Esophagus (tissue), 2 donors: ENCODE results near the gene CDC37L1. TPM values are rescaled to one million over a fixed set of nuclear protein-coding genes. Genes with fewer than 3 reads are reported as not detected.
"Not testable (repeated sequence)": the region's sequence is repeated elsewhere in the genome, so short reads cannot be mapped to it uniquely, and the experiment has no call there.

Source experiments
- H3K27ac ChIP-seq, 2 donors: one replicate each; pipeline ENCODE4 v1.5.1; 2013; ENCODE audit warnings: low read depth in 2 of 2, mild to moderate bottlenecking in 2 of 2, inconsistent platforms in 1 of 2, low read length in 1 of 2, moderate library complexity in 1 of 2
- H3K27me3 ChIP-seq, 2 donors: one replicate each; pipeline ENCODE4 v1.6.1; 2013; ENCODE audit warnings: low read length in 2 of 2, control low read depth in 1 of 2, mild to moderate bottlenecking in 1 of 2; ENCODE audit not compliant: insufficient read depth in 2 of 2, control insufficient read depth in 1 of 2
- H3K36me3 ChIP-seq, 2 donors: one replicate each; pipeline ENCODE4 v1.6.1; 2013; ENCODE audit warnings: low read length in 1 of 2; ENCODE audit not compliant: control insufficient read depth in 2 of 2, insufficient read depth in 2 of 2
- H3K4me1 ChIP-seq, 2 donors: one replicate each; pipeline ENCODE4 v1.6.1; 2013; ENCODE audit warnings: low read length in 1 of 2; ENCODE audit not compliant: control insufficient read depth in 2 of 2, insufficient read depth in 2 of 2
- H3K4me3 ChIP-seq, 2 donors: one replicate each; pipeline ENCODE4 v1.5.1; 2013; ENCODE audit warnings: low read length in 2 of 2, mild to moderate bottlenecking in 2 of 2, low read depth in 1 of 2, moderate library complexity in 1 of 2
- H3K9me3 ChIP-seq, 2 donors: one replicate each; pipeline ENCODE4 v1.6.1; 2013; ENCODE audit warnings: mild to moderate bottlenecking in 2 of 2, low read depth in 1 of 2, low read length in 1 of 2, moderate library complexity in 1 of 2; ENCODE audit not compliant: control insufficient read depth in 2 of 2, insufficient read depth in 1 of 2
- WGBS, 2 donors: extraction: QIAGEN DNeasy Blood & Tissue Kit; methylation state at CpG; one replicate each; pipeline ENCODE4 v1.1.7; 2013; 5-methylcytosine and 5-hydroxymethylcytosine counted together
- polyA plus RNA-seq, 2 donors: library from polyadenylated mRNA; stranded (reverse); fragments of 200-250 nt; gene quantifications; one replicate each; pipeline ENCODE4 v1.2.3, GENCODE V29; 2013
- donor health status: healthy with polysubstance abuse.
- donor health status: Bipolar disorder and iron deficiency.

The CDC37L1 gene
- polyA plus RNA-seq, 2 donors: 6.1 to 9.5 TPM

DNA sequence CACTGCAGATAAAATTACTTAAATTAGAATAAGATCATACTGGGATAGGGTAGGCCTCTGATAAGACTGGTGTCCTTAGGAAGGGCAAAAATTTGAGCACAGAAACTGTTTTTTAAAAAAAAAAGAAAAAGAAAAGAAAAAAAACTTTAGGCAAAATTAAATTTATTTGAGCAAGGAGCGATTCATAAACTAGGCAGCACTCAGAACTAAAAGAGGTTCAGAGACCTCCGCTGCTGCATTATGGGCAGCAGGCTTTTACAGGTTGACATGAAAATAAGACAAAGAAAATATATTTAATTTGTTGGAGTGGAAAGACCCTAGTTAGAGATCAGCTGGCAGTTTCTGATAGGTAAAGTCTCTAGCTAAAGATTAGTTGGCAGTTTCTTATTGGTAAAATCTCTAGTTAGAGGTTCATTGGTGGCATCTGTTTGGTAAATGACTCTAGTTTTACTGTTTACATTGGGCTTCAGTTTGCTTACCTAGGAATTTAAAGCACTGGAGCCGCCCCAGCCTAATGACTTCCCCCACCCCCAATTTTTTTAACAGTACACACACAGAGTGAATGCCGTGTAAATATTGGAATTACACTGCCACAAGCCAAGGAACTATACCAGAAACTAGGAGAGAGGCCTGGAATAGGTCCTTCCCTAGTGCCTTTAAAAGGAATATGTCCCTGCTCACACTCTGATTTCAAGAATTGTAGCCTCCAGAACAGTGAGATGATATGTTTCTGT, 21.8 kb upstream of the CDC37L1 start:
- Histone ChIP-seq H3K27ac (no peak overlapping the region), H3K4me3 (no peak overlapping the region)
- WGBS, 2 donors: 76 to 86% methylated on average over 4 of the region's 4 CpGs

DNA sequence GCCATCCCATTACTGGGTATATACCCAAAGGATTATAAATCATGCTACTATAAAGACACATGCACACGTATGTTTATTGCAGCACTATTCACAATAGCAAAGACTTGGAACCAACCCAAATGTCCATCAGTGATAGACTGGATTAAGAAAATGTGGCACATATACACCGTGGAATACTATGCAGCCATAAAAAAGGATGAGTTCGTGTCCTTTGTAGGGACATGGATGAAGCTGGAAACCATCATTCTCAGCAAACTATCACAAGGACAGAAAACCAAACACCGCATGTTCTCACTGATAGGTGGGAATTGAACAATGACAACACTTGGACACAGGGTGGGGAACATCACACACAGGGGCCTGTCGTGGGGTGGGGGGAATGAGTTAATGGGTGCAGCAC, 18.7 kb upstream of the CDC37L1 start:
- H3K27me3 ChIP-seq, H3K27ac ChIP-seq, H3K4me1 ChIP-seq, H3K9me3 ChIP-seq, H3K4me3 ChIP-seq, H3K36me3 ChIP-seq: not testable (repeated sequence)
- WGBS, 2 donors: 94 to 98% methylated on average over 4 of the region's 5 CpGs

More for the DNA sequence above, 21.8 kb upstream of the CDC37L1 start:
- H3K27me3 ChIP-seq: no peaks in the 10 kb centered on the region
- peaks cover 0 to 4% of the 10 kb centered on the region in 2 donors for H3K36me3 ChIP-seq
- H3K9me3 ChIP-seq: no peaks in the 10 kb centered on the region
- peaks cover 0 to under 1% of the 10 kb centered on the region in 2 donors for H3K4me1 ChIP-seq

DNA sequence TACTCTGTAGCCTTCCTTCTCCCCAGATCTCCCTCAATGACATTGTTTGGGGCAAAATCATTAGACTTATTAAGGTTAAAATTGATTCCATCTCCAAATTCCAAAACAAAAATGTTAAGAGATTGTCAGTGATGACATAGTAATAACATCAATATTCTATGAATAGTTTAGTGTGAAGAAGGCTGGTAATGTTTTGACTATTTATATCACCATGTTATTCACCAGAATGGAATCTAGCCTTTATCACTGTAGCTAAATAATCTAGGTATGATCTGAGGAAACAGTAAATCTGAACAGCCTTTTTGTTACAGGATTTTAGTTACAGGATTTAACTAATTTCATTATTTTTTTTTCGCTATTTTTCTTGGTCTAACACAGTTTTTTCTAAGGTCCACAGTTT, 18.2 kb upstream of the CDC37L1 start:
- 89 to 95% methylated on average over 1 of the region's 1 CpG for WGBS, 2 donors

DNA sequence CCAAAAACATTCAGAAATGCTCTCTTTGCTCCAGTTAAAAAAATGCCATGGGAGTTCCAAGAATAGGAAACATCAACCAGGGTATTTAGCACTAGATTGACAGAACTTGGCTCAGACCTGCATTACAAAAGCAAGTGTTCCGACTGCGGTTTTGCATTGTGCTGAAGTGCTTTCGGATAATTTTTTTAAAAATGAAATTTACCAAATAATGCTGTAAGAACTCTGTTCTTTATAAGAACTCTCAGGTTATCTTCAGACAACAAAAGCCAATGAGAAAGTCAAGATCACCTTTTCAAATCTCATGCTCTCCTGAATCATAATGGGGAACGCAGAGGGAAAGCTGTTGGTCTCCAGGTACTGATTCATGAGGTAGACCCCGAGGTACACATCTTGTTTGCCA, 17.8 kb upstream of the CDC37L1 start:
- peak overlapping the region in 1 of 2 donors; percentile 95 for H3K4me3 ChIP-seq
- no peaks in the 10 kb centered on the region for H3K36me3 ChIP-seq
- no peak overlapping the region for H3K27ac ChIP-seq
- H3K27me3 ChIP-seq: no peaks in the 10 kb centered on the region
- 13 to 16% methylated on average over 5 of the region's 5 CpGs for whole genome bisulfite sequencing, 2 donors
- peaks cover 0 to 7% of the 10 kb centered on the region in 2 donors for H3K4me1 ChIP-seq
- H3K9me3 ChIP-seq: no peaks in the 10 kb centered on the region

More for the DNA sequence above, 18.2 kb upstream of the CDC37L1 start:
- no peaks in the 10 kb centered on the region for H3K27me3 ChIP-seq
- H3K27ac ChIP-seq: no peak overlapping the region
- H3K4me3 ChIP-seq: no peak overlapping the region
- H3K9me3 ChIP-seq: no peaks in the 10 kb centered on the region
- H3K36me3 ChIP-seq: no peaks in the 10 kb centered on the region
- H3K4me1 ChIP-seq: peaks cover 0 to 7% of the 10 kb centered on the region in 2 donors

DNA sequence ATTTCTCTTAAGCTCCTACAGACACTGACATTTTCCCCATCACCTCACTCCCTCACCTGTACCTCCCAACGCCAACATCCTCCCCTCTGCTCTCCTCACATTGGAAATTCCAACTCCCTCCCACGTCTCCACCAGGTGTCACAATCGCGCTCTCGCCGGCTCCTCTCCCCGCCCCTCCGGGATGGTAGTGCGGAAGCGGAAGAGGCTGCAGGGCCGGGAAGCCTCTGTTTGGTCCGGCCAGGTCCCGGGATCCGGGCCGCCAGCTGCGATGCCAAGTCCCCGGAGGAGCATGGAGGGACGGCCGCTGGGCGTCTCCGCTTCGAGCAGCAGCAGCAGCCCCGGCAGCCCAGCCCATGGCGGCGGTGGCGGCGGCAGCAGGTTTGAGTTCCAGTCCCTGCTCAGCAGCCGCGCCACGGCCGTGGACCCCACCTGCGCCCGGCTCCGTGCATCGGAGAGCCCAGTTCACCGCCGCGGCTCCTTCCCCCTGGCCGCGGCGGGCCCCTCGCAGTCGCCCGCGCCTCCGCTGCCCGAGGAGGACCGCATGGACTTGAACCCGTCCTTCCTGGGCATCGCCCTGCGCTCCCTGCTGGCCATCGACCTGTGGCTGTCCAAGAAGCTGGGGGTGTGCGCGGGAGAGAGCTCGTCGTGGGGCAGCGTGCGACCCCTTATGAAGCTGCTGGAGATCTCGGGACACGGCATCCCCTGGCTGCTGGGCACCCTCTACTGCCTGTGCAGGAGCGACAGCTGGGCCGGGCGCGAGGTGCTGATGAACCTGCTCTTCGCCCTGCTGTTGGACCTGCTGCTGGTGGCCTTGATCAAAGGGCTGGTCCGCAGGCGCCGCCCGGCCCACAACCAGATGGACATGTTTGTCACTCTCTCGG, 17.0 kb upstream of the CDC37L1 start, which contains the start of gene PLPP6:
Gene PLPP6 (plus strand): TSS at position 187 of the 881 bp plus-strand sequence. CDS start 82 bp downstream, at position 269.
- Histone ChIP-seq H3K36me3 (no peaks in the 10 kb centered on the region), H3K27me3 (no peaks in the 10 kb centered on the region), H3K27ac (peak within 1 kb of the TSS; percentile 91 to 92), H3K4me1 (peaks cover 0 to 7% of the 10 kb centered on the region in 2 donors), H3K9me3 (no peaks in the 10 kb centered on the region), H3K4me3 (peak within 1 kb of the TSS; percentile 95)
- WGBS, 2 donors: 1 to 2% methylated on average over 64 to 70 of the region's 70 CpGs

DNA sequence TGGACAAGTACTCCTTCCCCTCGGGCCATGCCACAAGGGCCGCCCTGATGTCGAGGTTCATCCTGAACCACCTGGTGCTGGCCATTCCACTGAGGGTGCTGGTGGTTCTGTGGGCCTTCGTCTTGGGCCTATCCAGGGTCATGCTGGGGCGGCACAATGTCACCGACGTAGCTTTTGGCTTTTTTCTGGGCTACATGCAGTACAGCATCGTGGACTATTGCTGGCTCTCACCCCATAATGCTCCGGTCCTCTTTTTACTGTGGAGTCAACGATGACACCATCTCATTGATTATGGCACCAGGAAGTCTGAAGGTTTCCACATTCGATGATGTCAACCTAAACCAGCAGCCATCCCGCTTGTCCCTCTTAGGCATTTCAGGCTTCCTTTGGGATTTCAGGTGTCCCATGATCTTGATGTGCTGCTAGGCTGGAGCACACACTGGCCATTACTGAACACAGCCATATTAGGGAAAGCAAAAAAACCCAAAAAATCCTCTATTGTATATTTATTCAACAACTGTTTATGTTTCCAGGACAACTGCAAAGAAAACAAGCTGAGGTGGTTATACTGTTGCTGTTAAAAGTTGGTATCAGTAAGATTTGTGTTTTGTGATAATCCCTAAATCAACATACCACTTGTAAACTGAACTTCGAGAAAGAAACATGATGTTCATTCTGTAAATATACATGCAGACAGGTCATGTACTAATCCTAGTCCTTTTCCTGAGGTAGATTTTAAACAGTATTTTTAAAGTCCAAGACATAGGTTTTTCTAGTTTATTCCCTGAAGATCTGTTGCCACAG, 16.2 kb upstream of the CDC37L1 start:
- Histone ChIP-seq H3K4me1 (peaks cover 0 to 7% of the 10 kb centered on the region in 2 donors), H3K36me3 (no peaks in the 10 kb centered on the region), H3K9me3 (no peaks in the 10 kb centered on the region), H3K27me3 (no peaks in the 10 kb centered on the region), H3K4me3 (peak overlapping the region; percentile 95), H3K27ac (peak overlapping the region; percentile 91 to 92)
- 32 to 37% methylated on average over 13 of the region's 13 CpGs for WGBS, 2 donors

DNA sequence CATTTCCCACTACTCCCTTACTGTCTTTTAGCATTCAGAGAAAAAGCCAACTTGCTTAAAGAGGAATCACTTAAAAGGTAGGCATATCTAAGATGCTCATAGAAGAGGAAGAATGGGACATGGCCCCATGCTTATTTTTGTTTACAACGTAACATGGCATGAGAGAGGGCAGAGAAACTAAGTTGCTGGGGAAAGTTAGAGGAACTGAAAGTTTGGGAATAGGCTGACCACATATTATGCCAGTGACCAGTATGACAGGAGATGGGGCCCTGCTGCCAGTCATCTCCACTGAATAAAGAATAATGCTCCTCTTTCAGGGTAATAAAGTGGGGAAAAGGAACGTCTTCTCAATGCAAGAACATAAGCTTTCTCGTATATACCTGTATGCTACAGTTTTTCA, 15.4 kb upstream of the CDC37L1 start:
- H3K4me3 ChIP-seq: peak overlapping the region in 1 of 2 donors; percentile 11
- H3K27me3 ChIP-seq: no peaks in the 10 kb centered on the region
- no peaks in the 10 kb centered on the region for H3K9me3 ChIP-seq
- H3K27ac ChIP-seq: no peak overlapping the region
- 61 to 65% methylated on average over 3 of the region's 3 CpGs for WGBS, 2 donors
- H3K4me1 ChIP-seq: peaks cover 0 to 7% of the 10 kb centered on the region in 2 donors
- no peaks in the 10 kb centered on the region for H3K36me3 ChIP-seq

DNA sequence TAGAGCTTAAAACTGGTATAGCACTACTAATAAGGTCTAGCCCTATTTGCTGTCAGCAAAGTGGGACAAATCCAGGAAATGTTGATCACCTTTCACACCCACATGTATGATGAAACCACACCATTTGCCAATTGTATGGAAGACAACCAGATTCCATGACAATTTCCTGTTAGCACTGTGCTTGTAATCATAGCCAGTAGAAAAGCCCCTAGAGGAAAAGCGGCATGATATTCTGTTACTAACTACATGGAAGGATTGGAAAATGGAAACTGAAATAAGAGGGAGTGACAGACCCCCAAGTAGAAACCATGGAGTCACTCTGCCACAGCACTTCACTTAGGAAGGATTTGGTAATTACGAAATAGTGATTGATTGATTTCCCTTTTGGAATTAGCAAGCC, 14.0 kb upstream of the CDC37L1 start:
- H3K4me3 ChIP-seq: peak overlapping the region in 1 of 2 donors; percentile 22
- H3K4me1 ChIP-seq: peaks cover 0 to 7% of the 10 kb centered on the region in 2 donors
- H3K27ac ChIP-seq: peak overlapping the region; percentile 22 to 49
- WGBS, 2 donors: 47 to 50% methylated on average over 2 of the region's 2 CpGs
- H3K36me3 ChIP-seq: no peaks in the 10 kb centered on the region
- no peaks in the 10 kb centered on the region for H3K9me3 ChIP-seq
- H3K27me3 ChIP-seq: no peaks in the 10 kb centered on the region
